ENCODE data around the gene SERINC5. TPM values are rescaled to one million over a fixed set of nuclear protein-coding genes. Genes with fewer than 3 reads are reported as not detected.

Gene SERINC5
- total RNA-seq, 1 experiment from 2014 or later = 52.3 TPM

GRCh38 chr5:80230269-80230992 is 25.4 kb downstream of the SERINC5 start:
- DNase-seq = no peak
- Histone ChIP-seq H4K91ac (ENCODE audit: insufficient read length, low read depth, low read length) (no peak overlapping the region), H3K4ac (ENCODE audit: low read depth, low read length) (no peak overlapping the region), H3K23me2 (ENCODE audit: insufficient read length, low read depth, low read length, poor library complexity, severe bottlenecking) (no peaks in the 10 kb centered on the region), H3K4me2 (ENCODE audit: insufficient read depth, insufficient read length, low read length) (no peak overlapping the region), H2AFZ (ENCODE audit: low read length) (no peak overlapping the region), H2AK5ac (ENCODE audit: insufficient read length, low read length) (no peak overlapping the region), H3K9me3 (ENCODE audit: control insufficient read depth, low read depth, low read length) (no peaks in the 10 kb centered on the region), H3K56ac (ENCODE audit: insufficient read length, low read depth, low read length) (no peak overlapping the region), H3K27me3 (ENCODE audit: insufficient read depth, low read length) (no peaks in the 10 kb centered on the region), H3K18ac (ENCODE audit: insufficient read length, low read depth, low read length) (no peak overlapping the region), H4K8ac (replicated peaks; ENCODE audit: insufficient read length, low read depth, low read length) (no peak overlapping the region), H3K4me1 (ENCODE audit: insufficient read depth, low read length) (peaks cover 6% of the 10 kb centered on the region; the same call in 1 of the 2 replicates), H3K27ac (ENCODE audit: insufficient read length, low read depth, low read length) (no peak overlapping the region), H3K14ac (ENCODE audit: insufficient read depth, low read length) (no peak overlapping the region), H2BK120ac (ENCODE audit: low read depth, low read length, poor library complexity, severe bottlenecking) (no peak overlapping the region), H4K5ac (ENCODE audit: insufficient read length, low read depth, low read length) (no peak overlapping the region), H2BK15ac (ENCODE audit: low read depth, low read length) (no peak overlapping the region), H3K9ac (ENCODE audit: extremely low read depth, insufficient read length, low read length) (no peak overlapping the region), H2BK20ac (ENCODE audit: low read depth, low read length, poor library complexity, severe bottlenecking) (no peak overlapping the region), H3K79me1 (ENCODE audit: insufficient read depth, low read depth, low read length, poor library complexity, severe bottlenecking) (peaks cover 14% of the 10 kb centered on the region), H3T11ph (ENCODE audit: low read length) (no peak overlapping the region), H4K20me1 (ENCODE audit: control insufficient read depth, insufficient read depth, insufficient read length) (no peaks in the 10 kb centered on the region), H3K79me2 (ENCODE audit: insufficient read depth, low read length) (peaks cover 34% of the 10 kb centered on the region), H2BK12ac (ENCODE audit: insufficient read length, low read depth, low read length) (no peak overlapping the region), H2BK5ac (ENCODE audit: insufficient read length, low read length) (no peak overlapping the region), H3K23ac (ENCODE audit: insufficient read length, low read depth, low read length) (no peak overlapping the region)
- H3K27ac Mint-ChIP-seq = peak overlapping the region; percentile 65 to 88 (median 85); a peak in 5 of 7 replicates
- TF ChIP-seq CTCF (conservative IDR thresholded peaks at IDR 0.05) = no peak
- H3K27me3 Mint-ChIP-seq (ENCODE audit: low read depth) = no peaks in the 10 kb centered on the region
- peaks cover 25 to 31% of the 10 kb centered on the region in 2 experiments for H3K4me1 Mint-ChIP-seq
- peaks cover 0 to under 1% (median 0%) of the 10 kb centered on the region in 3 experiments; a peak in 1 of 7 replicates for H3K36me3 Mint-ChIP-seq (ENCODE audit: insufficient read depth in 1 of 3, low read depth in 3 of 3)
- WGBS (ENCODE audit: extremely low coverage, insufficient read length, low lambda C conversion rate) = no CpG with 5 or more reads among the region's 7 CpGs
- no peak overlapping the region for H3K4me3 Mint-ChIP-seq
- no peaks in the 10 kb centered on the region for H3K9me3 Mint-ChIP-seq

All from H9 (cell line).